Myocyte (in vitro differentiated cells): ENCODE data around the gene TYW1B. TPM values are rescaled to one million over a fixed set of nuclear protein-coding genes. Genes with fewer than 3 reads are reported as not detected.
"Not testable (repeated sequence)": the region's sequence is repeated elsewhere in the genome, so short reads cannot be mapped to it uniquely, and the experiment has no call there.

Experiments
- DNase-seq: peaks from one replicate; pipeline ENCODE4 v3.0.0-alpha.2; 2012; ENCODE audit warnings: low read depth
- microRNA-seq: library from miRNA; unstranded; fragments of <30 nt; microRNA quantifications from one replicate; pipeline ENCODE4, GENCODE V29; 2016
- total RNA-seq: library from RNA; depleted of rRNA; stranded (reverse); fragments of >200 nt; gene quantifications from 2 replicates; pipeline ENCODE4 v1.2.3, GENCODE V29; 2014

TYW1B gene
- total RNA-seq, 1 donor from 2014 or later, result 3.2 TPM

DNA sequence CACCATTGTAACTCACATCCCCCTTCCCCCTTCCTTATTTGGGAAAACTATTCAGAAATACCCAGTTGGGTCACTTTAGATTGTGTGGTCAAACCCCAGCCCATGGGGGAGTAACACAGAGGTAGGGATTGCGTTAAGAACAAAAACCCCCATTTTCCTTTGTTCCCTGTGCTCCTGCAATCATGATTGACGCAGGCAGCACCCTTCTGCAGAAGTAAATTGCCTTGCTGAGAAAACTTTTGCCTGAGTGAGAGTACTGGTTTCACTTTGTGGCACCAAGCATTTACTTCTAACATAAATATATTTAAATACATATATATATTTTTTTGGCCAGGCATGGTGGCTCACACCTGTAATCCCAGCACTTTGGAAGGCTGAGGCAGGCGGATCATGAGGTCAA is 266.0 kb downstream of the TYW1B start:
- not testable (repeated sequence) for DNase-seq

DNA sequence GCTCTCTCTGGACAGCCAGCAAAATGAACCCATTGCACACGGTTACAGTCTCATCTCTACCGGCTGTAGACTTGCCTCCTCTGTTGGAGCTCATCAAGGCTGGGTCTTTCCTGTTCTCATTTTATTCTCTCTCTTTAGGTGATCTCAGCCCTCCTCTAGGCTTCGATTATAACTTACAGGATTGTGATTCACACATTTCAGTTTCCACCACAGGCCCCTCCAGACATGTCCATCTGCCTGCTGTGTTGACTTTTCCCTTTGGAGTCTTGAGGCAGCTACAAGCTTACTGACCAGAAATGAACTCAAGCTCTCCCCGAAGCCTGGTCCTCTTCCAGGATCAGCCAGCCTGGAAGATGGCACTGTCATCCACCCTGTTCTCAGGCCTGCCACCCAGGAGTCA is 268.5 kb downstream of the TYW1B start:
- DNase-seq, result not testable (repeated sequence)

DNA sequence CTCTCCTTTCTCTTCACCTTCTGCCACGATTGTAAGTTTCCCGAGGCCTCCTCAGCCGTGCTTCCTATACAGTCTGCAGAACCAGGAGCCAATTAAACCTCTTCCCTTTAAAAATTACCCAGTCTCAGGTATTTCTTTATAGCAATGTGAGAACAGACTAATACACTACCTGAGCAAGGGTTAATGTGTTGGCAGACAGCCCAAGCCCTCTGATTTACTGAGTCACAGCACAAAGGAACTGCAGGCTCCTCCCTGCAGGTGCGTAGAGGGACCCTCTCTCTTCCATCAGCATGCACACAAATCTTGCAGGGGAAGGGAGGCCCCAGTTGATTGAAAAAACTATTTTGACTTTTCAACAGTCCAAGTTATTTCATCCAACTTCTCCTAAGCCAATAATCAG is 271.3 kb downstream of the TYW1B start:
- DNase-seq, result not testable (repeated sequence)

DNA sequence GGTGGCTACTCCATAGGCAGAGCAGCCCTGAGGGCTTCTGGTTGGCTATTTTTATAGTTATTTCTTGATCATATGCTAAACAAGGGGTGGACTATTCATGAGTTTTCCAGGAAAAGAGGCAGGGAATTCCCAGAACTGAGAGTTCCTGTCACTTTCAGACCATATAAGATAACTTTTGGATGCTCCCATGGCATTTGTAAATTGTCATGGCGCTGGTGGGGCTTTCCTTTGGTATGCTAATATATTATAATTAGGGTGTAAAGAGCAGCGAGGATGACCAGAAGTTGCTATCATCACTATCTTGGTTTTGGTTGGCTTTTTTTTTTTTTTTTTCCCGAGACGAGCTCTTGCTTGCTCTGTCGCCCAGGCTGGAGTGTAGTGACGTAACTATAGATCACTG is 272.8 kb downstream of the TYW1B start:
- DNase-seq, result not testable (repeated sequence)

DNA sequence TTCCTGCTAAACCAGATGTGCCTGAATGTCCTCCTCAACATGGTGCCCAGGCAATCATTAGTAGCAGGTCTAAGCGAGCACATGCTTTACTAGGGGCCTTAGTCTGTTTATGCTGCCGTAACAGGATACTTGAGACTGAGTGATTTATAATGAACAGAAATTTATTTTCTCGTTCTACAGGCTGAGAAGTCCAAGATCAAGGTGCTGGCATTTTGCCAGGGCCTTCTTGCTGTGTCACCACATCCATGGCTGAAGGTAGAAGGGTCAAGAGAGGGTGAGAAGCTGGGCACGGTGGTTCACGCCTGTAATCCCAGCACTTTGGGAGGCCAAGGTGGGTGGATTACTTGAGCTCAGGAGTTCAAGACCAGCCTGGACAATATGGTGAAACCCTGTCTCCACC is 273.6 kb downstream of the TYW1B start:
- not testable (repeated sequence) for DNase-seq

DNA sequence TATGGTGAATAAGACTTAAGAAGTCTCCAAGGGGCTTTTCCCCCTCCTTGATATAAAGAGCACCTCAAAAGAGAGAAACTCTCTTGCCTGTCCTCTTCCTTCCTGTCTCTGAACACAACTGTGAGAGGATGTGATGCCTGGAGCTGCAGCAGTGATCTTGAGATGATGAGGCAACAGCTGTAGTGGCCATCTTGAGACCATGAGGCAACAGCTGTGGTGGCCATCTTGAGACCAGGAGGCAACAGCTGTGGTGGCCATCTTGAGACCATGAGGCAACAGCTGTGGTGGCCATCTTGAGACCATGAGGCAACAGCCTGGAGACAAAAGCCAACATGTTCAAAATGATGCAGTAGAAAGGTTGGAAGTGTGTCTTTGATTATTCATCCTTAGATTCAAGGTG is 277.5 kb downstream of the TYW1B start:
- DNase-seq, result peak; percentile 22

DNA sequence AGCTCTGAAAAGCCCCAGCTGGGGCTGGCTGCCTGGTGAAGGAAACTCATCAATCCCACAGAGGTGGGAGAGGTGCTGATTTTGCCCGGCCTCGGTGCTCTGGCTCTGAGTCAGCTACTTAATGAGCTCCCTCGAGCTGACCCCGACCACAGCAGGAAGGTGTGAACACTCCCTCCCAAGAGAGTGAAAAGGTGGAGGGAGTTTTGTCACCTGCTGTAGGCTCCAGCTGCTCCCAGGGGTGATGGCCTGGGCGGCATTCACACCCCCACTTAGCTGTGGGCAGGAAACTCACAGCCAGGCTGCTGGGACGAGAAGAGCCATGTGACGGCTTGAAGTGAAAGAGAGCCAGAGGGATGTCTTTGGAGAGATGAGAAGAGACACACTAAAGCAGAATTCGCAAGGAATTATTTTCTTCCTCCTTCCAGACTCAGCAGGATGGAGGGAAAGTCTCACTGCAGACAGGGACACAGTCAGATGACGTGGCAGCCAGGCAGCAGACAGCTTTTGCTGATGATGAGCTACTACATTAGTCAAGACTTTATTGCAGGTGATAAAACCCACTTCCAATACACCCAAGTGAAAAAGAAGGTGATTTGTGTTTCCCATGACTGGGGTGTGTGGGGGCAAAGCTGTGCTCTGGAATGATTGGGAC is 281.3 kb downstream of the TYW1B start:
- DNase-seq, result not testable (repeated sequence)

DNA sequence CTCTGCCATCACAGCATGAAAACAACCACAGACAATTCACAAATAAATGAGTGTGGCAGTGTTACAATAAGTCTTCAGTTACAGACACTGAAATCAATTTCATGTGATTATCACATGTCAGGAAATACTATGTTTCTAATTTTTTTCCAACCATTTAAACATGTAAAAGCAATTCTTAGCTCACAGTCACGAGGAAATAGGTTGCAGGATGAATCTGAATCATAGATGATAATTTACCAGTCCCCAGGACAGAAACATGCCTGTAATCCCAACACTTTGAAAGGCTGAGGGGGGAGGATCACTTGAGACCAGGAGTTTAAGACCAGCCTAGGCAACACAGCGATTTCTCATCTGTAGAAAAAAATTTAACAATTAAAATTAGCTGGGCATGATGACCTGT is 283.5 kb downstream of the TYW1B start:
- DNase-seq, result not testable (repeated sequence)

DNA sequence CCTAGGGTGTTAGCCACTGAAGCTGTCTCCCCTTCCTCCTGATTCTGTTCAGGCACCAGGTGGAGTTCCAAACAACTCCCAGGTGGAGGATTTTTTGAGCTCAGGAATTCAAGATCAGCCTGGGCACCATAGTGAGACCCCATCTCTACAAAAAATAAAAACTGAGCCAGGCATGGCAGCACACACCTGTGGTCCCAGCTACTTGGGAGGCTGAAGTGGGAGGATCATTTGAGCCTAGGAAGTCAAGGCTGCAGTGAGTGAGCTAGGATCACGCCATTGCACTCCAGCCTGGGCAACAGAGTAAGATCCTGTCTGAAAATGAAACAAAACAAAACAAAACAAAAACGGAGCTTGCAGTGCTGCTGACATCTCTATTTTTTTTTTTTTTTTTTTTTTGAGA is 287.1 kb downstream of the TYW1B start:
- DNase-seq, result no peak

DNA sequence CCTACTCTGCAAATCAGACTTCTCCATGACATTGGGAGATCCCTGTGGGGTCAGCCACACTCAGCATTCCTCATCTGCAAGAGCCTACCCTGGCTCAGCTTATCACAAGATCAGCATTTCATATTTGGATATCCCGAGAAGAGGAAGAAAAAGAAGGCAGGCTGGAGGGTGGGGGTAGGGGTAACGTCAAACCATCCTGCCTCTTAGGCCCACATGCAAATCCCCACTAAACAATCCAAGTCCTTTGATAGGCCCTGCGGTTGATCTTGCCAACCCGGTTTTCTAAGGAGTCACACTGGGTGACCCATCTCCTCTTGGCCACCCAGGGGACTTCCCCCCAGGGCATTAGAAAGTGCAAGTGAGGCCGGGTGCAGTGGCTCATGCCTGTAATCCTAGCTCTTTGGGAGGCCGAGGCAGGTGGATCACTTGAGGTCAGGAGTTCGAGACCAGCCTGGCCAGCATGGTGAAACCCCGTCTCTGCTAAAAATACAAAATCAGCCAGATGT is 287.8 kb downstream of the TYW1B start:
- DNase-seq, result no peak

DNA sequence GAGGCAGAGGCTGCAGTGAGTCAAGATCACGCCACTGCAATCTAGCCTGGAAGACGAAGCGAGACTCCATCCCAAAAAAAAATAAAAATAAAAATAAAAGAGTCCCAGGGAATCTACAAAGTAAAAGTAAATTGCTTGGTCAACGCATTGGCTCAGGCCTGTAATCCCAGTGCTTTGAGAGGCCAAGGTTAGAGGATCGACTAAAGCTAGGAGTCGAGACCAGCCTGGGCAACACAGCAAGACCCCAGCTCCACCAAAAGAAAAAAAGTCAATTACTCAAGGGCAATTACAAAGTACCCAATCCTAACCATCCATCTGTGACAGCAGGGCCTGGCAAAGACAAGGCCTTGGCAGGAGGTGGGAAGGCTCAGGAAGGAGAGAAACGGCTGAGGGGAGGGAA is 288.3 kb downstream of the TYW1B start:
- no peak for DNase-seq

DNA sequence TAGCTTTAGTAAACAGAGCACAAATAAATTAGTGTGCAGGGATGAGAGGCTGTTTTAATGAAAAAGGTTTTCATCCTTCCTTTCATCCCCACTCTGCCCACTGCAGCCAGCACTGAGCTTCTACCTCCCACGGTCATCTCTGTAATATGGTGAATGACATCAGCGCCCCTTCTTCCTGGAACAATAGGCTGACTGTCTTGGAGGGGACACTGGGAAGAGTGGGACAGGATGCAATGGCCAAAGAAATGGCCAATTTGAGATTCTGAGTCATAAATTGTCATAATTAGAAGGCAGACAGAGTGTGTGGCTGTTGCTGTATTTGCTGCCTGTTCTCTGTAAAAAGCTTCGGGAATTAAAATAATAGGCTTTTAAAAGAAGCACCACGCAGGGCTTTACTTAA is 289.1 kb downstream of the TYW1B start:
- DNase-seq, result peak; percentile 41

DNA sequence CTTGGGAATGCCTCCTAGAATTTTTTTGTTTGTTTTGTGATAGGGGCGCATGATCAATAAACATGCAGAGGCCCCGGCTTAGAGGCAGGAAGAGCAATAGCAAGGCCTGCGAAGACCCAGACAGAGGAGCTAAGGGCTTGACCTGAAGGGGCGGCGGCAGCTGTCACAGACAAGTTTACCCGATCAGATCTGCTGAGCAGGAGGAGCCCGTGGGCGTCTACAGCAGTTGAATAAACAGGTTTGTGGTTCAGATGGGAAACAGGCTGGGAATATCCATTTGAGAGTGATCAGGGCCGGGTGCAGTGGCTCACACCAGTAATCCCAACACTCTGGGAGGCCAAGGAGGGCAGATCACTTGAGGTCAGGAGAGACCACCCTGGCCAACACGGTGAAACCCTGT is 289.9 kb downstream of the TYW1B start:
- peak; percentile 51 for DNase-seq

DNA sequence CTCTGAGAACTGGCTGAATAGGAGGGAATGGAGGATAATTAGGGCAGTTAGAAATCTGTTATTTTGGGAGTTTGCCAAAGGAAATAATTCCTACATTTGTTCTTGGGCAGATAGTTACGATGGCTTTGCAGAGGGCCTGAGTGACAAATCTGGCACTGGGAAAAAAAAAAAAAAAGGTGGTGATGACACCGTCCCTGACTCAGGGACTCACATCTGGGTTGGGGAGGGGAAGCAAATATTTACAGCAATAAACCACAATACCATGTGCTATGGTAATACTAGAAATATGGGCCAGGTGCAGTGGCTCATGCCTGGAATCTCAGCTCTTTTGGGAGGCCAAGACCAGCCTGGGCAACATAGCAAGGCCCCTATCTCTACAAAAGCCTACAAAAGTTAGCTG is 292.0 kb downstream of the TYW1B start:
- peak; percentile 55 for DNase-seq

DNA sequence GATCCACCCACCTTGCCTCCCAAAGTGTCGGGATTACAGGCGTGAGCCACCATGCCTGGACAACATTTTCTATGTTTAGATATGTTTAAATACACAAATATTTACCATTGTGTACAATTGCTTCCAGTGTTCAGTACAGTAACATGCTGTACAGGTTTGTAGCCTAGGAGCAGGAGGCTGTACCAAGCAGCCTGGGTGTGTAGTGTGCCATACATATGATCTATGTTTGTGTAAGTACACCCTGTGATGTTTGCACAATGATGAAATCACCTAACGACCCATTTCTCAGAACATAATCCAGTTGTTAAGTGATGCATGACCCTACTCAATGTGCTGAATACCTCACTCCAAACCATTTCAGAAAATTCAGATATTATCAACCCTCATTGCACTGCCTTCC is 297.0 kb downstream of the TYW1B start:
- not testable (repeated sequence) for DNase-seq

Small RNA genes within 50 kb of the gene (microRNA-seq; reads per million reads assigned to microRNA genes)
- not detected for gene MIR4650-2

Other genes with a start within 250 kb of the TYW1B start
- gene POM121, start 96.9 kb upstream of the TYW1B start, total RNA-seq, result 7.0 and 8.1 TPM in 2 replicates
- not detected in 2 replicates for gene TRIM74, start 141.3 kb upstream of the TYW1B start, total RNA-seq
- gene SPDYE8, start 201.6 kb upstream of the TYW1B start, total RNA-seq, result not detected in 2 replicates
- gene SPDYE11, start 229.7 kb upstream of the TYW1B start, total RNA-seq, result 0.08 and 0.26 TPM in 2 replicates